A673 (cell line): ENCODE data around the gene GNAQ. TPM values are rescaled to one million over a fixed set of nuclear protein-coding genes. Genes with fewer than 3 reads are reported as not detected.

Source experiments
- BruUV-seq: library from RNA; stranded (reverse); fragments of 400-500 nt; replicated peaks from 2 replicates; lab custom pipeline; 2021; lab: Mats Ljungman, UMichigan
- CTCF ChIA-PET: fragments of 300-600 bp; sonication (Branson Sonifier 250); formaldehyde crosslinking; loops from one replicate; lab custom pipeline; 2022; ENCODE audit warnings: antibody characterized with exemption; lab: Charles Lee
- POLR2A ChIA-PET: fragments of 300-600 bp; sonication (Branson Sonifier 250); formaldehyde crosslinking; loops from one replicate; lab custom pipeline; 2022; ENCODE audit warnings: antibody characterized with exemption; ENCODE audit not compliant: low non-redundant PET; lab: Charles Lee
- DNase-seq: peaks from one replicate; pipeline ENCODE4 v3.0.0-alpha.2; 2015; ENCODE audit warnings: low spot score
- H3K27ac ChIP-seq: fragments of 200-600 bp; sonication (generic); 2 replicates; pipeline ENCODE4 v1.5.1; 2016; ENCODE audit warnings: mixed run types, low read depth, mild to moderate bottlenecking, mixed read lengths, antibody characterized with exemption, low read length; ENCODE audit not compliant: poor library complexity, severe bottlenecking
- H3K27me3 ChIP-seq: fragments of 200-600 bp; sonication (generic); replicated peaks from 2 replicates; pipeline ENCODE4 v1.6.1; 2017; ENCODE audit warnings: mixed run types, low read depth, mild to moderate bottlenecking, mixed read lengths, antibody characterized with exemption, low read length; ENCODE audit not compliant: insufficient read depth, poor library complexity
- H3K36me3 ChIP-seq: fragments of 200-600 bp; sonication (generic); 2 replicates; pipeline ENCODE4 v1.6.1; 2016; ENCODE audit warnings: mixed run types, mild to moderate bottlenecking, mixed read lengths, antibody characterized with exemption, low read length; ENCODE audit not compliant: insufficient read depth, poor library complexity, severe bottlenecking
- H3K4me1 ChIP-seq: fragments of 200-600 bp; sonication (generic); 2 replicates; pipeline ENCODE4 v1.6.1; 2017; ENCODE audit warnings: mixed run types, mild to moderate bottlenecking, mixed read lengths, antibody characterized with exemption, low read length; ENCODE audit not compliant: insufficient read depth, poor library complexity, severe bottlenecking
- H3K4me3 ChIP-seq: fragments of 200-600 bp; sonication (generic); 2 replicates; pipeline ENCODE4 v1.5.1; 2016; ENCODE audit warnings: low read depth, mixed run types, mild to moderate bottlenecking, mixed read lengths, low read length; ENCODE audit not compliant: poor library complexity, severe bottlenecking
- H3K9me3 ChIP-seq: fragments of 200-600 bp; sonication (generic); 2 replicates; pipeline ENCODE4 v1.6.1; 2016; ENCODE audit warnings: mixed run types, low read depth, mild to moderate bottlenecking, mixed read lengths, antibody characterized with exemption, low read length; ENCODE audit not compliant: poor library complexity, severe bottlenecking
- CTCF ChIP-seq: fragments of 300-800, 200-600 bp; sonication (generic); conservative IDR thresholded peaks from 2 replicates; pipeline ENCODE4 v1.5.1; 2017; ENCODE audit warnings: low read depth, mild to moderate bottlenecking, antibody characterized with exemption, low read length, moderate library complexity, mixed read lengths
- EZH2 ChIP-seq: fragments of 200-600 bp; sonication (generic); IDR thresholded peaks from 2 replicates; pipeline ENCODE4 v1.6.1; 2017; ENCODE audit warnings: borderline replicate concordance, low read depth, mild to moderate bottlenecking, mixed read lengths, antibody characterized with exemption, low read length; ENCODE audit not compliant: poor library complexity, severe bottlenecking
- intact Hi-C: fragments of 100-400 bp; cut with micrococcal nuclease; formaldehyde crosslinking; loops from one replicate; pipeline ENCODE4 v1.10.0; 2022; ENCODE audit not compliant: unreplicated experiment
- total RNA-seq: library from RNA; stranded (reverse); gene quantifications from 2 replicates; pipeline ENCODE4 v1.2.3, GENCODE V29; 2021

GNAQ gene
- total RNA-seq, 1 experiment from 2014 or later, result 69.9 TPM

- ChIA-PET POLR2A (no interaction called here), CTCF (no interaction called here)
- Histone ChIP-seq H3K9me3 (no peaks in the 10 kb centered on the region), H3K27ac (no peak overlapping the region), H3K36me3 (no peaks in the 10 kb centered on the region), H3K4me3 (no peak overlapping the region), H3K4me1 (peaks cover 30% of the 10 kb centered on the region), H3K27me3 (no peaks in the 10 kb centered on the region)
- no peak for DNase-seq
- TF ChIP-seq EZH2 (no peak), CTCF (no peak)
- BruUV-seq, result no TSS peak
- intact Hi-C loops, result no loop called here
Measured at GRCh38 chr9:77965445-77966123, 66.0 kb downstream of the GNAQ start.

GRCh38 chr9:77964258-77964657 lies 67.4 kb downstream of the GNAQ start:
- Histone ChIP-seq H3K4me1 (peaks cover 38% of the 10 kb centered on the region), H3K9me3 (no peaks in the 10 kb centered on the region), H3K27ac (no peak overlapping the region), H3K27me3 (no peaks in the 10 kb centered on the region), H3K36me3 (no peaks in the 10 kb centered on the region), H3K4me3 (no peak overlapping the region)
- DNase-seq, result no peak
- intact Hi-C loops, result loop anchor here (5.0 kb wide), 1 partner anchor 97 kb away; no protein-coding TSS in a partner anchor
- ChIA-PET CTCF (no interaction called here), POLR2A (no interaction called here)
- BruUV-seq, result no TSS peak
- TF ChIP-seq EZH2 (no peak), CTCF (no peak)

GRCh38 chr9:77961541-77961940 lies 70.1 kb downstream of the GNAQ start:
- TF ChIP-seq EZH2 (no peak), CTCF (no peak)
- intact Hi-C loops, result loop anchor here (5.0 kb wide), 1 partner anchor 94 kb away; no protein-coding TSS in a partner anchor
- ChIA-PET CTCF (no interaction called here), POLR2A (interaction anchor here (0.7 kb wide), 1 partner anchor 447 kb away, joined by 3 read pairs; no protein-coding TSS in a partner anchor)
- Histone ChIP-seq H3K27ac (no peak overlapping the region), H3K4me3 (no peak overlapping the region), H3K4me1 (peaks cover 41% of the 10 kb centered on the region), H3K9me3 (no peaks in the 10 kb centered on the region), H3K27me3 (no peaks in the 10 kb centered on the region), H3K36me3 (no peaks in the 10 kb centered on the region)
- no peak for DNase-seq
- BruUV-seq, result no TSS peak
